Measurements from ENCODE around the gene SLC6A12. TPM values are rescaled to one million over a fixed set of nuclear protein-coding genes. Genes with fewer than 3 reads are reported as not detected.

Gene SLC6A12
- total RNA-seq, 1 donor from 2014 or later = 4.4 TPM

- DNase-seq = no peak
Measured at GRCh38 chr12:177336-177979, 36.5 kb downstream of the SLC6A12 start.

- DNase-seq = no peak
Measured at GRCh38 chr12:176321-177181, 37.4 kb downstream of the SLC6A12 start.

- DNase-seq = no peak
Measured at GRCh38 chr12:175759-176158, 38.2 kb downstream of the SLC6A12 start.

- DNase-seq = no peak
Measured at GRCh38 chr12:175250-175649, 38.7 kb downstream of the SLC6A12 start.

- DNase-seq = no peak
Measured at GRCh38 chr12:174596-174995, 39.4 kb downstream of the SLC6A12 start.

GRCh38 chr12:174124-174523, 39.8 kb downstream of the SLC6A12 start:
- no peak for DNase-seq

- DNase-seq = no peak
Measured at GRCh38 chr12:172732-173161, 41.2 kb downstream of the SLC6A12 start.

- no peak for DNase-seq
Measured at GRCh38 chr12:171743-172676, 41.9 kb downstream of the SLC6A12 start.

GRCh38 chr12:171276-171675, 42.7 kb downstream of the SLC6A12 start:
- DNase-seq = no peak

- no peak for DNase-seq
Measured at GRCh38 chr12:170371-171225, 43.4 kb downstream of the SLC6A12 start.

- no peak for DNase-seq
Measured at GRCh38 chr12:169528-170370, 44.2 kb downstream of the SLC6A12 start.

- DNase-seq = no peak
Measured at GRCh38 chr12:168763-169525, 45.0 kb downstream of the SLC6A12 start.

GRCh38 chr12:167959-168600, 45.9 kb downstream of the SLC6A12 start:
- DNase-seq = no peak

GRCh38 chr12:166425-167075, 47.4 kb downstream of the SLC6A12 start:
- no peak for DNase-seq

GRCh38 chr12:165862-166368, 48.0 kb downstream of the SLC6A12 start:
- DNase-seq = no peak

- DNase-seq = no peak
Measured at GRCh38 chr12:164207-164606, 49.8 kb downstream of the SLC6A12 start.

- no peak for DNase-seq
Measured at GRCh38 chr12:163406-163986, 50.5 kb downstream of the SLC6A12 start.

Data from occipital lobe (tissue), 2 donors.